HG03558 (cell line): ENCODE measurements around the gene XCR1.
"Not testable (repeated sequence)": the region's sequence is repeated elsewhere in the genome, so short reads cannot be mapped to it uniquely, and the experiment has no call there.

Experiments
- ATAC-seq: cut with Tn5 transposase; IDR thresholded peaks from one replicate; pipeline ENCODE4 v1.9.1; 2021; ENCODE audit warnings: moderate number of reproducible peaks; ENCODE audit not compliant: unreplicated experiment; ENCODE audit errors: extremely low read depth

XCR1 gene

GRCh38 chr3:46007280-46007679 lies 20.0 kb downstream of the XCR1 start:
- ATAC-seq, result no peak

- ATAC-seq, result no peak
Measured at GRCh38 chr3:46006238-46007032, 20.8 kb downstream of the XCR1 start.

DNA sequence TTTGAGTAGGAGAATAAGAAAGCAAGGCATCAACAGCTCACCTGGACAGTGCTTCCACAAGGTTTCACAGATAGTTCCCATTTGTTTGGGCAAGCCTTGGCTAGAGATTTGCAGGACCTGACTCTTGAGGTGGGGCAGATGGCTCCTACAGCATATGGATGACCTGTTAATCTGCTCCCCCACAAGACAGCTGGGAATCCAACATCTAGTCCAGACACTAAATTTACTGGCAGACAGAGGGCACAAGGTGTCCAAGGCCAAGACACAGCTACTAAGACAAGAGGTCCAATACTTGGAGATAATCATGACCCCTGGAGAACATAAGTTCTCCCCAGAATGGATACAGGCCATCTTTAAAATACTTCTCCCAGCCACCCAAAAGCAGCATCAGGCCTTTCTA lies 23.6 kb downstream of the XCR1 start:
- not testable (repeated sequence) for ATAC-seq

DNA sequence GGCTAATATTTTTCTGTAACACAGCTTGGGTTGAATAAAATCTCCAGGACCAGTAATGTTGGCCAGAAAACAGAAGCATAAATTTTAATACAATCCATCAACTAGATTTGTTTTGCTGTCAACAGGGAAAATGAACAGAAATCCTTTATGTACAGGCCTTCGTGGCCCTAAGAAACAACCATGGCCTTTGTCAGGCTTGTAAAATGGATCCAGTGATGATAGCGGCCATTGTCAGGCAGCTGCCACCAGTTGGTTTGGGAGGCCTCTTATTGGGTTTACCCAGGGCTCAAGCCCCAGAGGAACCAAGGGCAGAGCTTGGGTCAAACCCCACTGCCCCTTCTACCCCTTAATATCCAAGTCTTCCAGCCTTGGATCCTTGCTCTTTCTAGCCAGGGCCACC lies 26.1 kb downstream of the XCR1 start:
- ATAC-seq, result no peak

- no peak for ATAC-seq
Measured at GRCh38 chr3:45997942-45998341, 29.3 kb downstream of the XCR1 start.

GRCh38 chr3:45997499-45997898 lies 29.8 kb downstream of the XCR1 start:
- not testable (repeated sequence) for ATAC-seq

GRCh38 chr3:45995236-45996192 lies 31.8 kb downstream of the XCR1 start, which contains the start of gene FYCO1:
TSS of gene FYCO1 (minus strand) at chr3:45995824. CDS start at chr3:45984910, 10,914 bp downstream.
- peak; percentile 64 for ATAC-seq

GRCh38 chr3:45994419-45995235 lies 32.7 kb downstream of the XCR1 start:
- ATAC-seq, result no peak

DNA sequence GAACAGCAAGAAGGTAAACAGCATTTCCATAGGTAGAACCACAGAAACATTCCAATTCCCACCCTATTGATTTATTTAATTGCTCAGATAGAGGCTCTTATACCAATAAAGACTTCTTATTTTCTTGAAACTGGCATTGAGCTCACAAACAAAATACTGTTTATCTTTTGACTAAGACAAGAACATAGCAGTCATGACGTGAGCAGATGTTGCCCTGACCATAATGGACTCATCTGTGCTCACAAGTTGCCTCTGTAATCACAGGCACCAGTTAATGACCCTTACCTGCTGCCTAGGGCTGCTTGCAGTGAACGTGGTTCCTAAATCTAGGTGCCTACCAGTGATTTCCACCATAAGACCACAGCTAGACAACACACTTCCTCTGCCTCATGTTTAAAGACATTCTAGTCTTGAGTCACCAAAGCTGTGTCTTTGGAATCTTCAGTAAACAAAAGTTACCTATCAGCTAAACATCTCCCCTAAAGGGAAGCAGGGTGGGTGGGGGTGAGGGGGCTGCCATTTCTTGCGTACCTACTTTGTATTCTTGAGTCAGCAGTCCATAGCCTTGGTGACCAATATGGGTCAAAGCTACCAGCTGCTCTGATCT lies 33.8 kb downstream of the XCR1 start:
- ATAC-seq, result no peak

GRCh38 chr3:45992821-45993221 lies 34.5 kb downstream of the XCR1 start:
- ATAC-seq, result no peak

- ATAC-seq, result no peak
Measured at GRCh38 chr3:45992133-45992729, 35.1 kb downstream of the XCR1 start.

DNA sequence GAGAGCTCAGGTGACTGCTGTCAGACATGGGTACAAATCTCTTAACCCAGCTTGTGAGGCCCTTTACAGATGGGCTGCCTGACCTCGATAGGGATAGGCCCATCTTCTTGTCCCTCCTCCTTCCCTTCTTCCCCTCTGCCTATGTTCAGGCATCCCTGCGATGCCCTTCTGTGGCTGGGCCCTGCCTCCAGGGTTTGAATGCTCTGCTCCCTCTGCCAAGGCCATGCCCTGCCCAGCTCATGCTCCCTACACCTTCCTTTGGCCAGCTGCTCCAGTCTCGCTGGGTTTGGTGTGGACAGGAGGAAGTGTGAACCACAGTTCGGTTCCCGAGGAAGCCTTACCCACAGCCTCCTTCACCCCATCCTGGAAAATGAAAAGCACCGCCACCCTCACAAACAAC lies 35.9 kb downstream of the XCR1 start:
- no peak for ATAC-seq

DNA sequence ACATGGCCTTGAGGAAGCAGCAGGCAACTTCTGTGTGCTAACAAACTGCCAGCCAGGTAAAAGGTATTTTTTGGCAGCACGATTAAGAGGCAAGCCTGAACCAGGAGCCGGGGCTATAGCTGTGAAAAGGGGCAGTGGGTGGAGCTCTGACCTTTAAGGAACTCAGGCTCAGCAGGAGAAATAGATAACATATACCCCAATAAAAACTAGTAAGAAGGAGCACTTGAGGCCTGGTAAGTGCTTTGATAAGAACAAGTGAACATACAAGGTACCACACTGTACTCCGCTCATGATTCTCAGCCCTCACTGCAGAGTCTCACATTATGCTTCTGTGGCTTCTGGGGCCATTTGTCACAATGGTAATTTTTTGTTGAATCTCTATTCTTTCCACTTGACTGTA lies 37.1 kb downstream of the XCR1 start:
- no peak for ATAC-seq

DNA sequence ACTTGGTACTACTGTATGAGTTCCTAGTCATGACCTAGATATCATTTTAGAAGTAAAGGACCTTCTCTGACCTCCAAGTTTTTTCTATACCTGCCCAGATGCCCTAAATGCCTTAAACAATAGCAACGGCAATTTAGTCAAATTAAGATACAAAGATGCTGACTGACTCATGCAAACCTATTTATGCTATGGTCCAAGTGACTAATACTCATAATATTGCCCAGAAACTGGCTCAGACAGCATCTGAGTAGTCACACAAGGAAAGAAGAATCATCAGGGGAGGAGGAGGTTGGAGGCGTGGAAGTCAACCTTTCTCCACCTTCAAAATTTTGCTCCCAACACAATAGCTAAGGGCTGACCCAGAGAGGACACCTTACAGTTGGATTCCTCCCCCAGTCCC lies 38.5 kb downstream of the XCR1 start:
- no peak for ATAC-seq

GRCh38 chr3:45988362-45988761 lies 38.9 kb downstream of the XCR1 start:
- no peak for ATAC-seq

DNA sequence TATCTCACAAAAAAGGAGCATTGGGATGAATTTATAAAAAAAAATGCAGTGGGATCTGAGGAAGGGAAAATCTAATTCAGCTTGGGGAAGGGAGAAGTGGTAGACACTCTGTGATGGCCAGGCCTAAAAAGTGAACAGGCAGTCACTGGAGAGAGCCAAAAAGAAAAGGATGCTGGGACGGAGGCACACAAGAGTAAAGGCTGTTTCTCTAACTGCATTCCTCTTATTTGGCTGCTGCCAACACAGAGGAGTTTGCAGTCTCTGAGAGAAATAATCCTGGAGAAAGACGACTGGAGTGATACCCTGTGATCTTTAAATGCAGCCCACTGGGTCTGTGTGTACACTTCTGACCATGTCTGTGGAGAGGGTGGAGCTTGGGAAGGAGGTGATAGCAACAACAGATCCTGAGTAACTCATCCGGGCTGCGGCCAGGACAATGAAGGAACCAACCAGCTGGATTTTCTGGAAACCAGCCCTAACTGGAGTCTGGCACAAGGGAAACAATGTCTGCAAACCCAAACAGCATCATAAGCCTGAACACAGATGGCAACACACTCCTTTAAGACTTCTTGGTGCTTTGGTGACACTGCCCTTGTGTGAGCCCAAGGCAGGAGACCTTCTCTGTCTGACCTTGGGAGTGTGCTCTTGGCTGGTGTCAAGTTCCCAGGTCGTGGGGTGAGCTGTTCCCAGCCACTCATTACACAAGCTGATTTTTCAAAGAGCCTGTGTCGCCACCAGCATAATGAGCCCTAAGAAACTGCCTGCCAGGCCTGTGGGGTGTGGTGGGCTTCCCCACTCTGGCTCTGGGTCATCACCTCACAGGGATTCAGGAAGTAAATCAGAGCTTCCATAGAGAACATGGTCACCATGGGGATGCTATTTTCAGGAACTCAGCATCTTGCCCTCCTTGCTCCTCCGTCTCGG lies 39.7 kb downstream of the XCR1 start:
- no peak for ATAC-seq

- no peak for ATAC-seq
Measured at GRCh38 chr3:45986303-45986982, 40.8 kb downstream of the XCR1 start.
